Ramos (cell line): ENCODE results near the gene PRR23E.

Experiments used
- in situ Hi-C: fragments of 300-500 bp; cut with MboI; formaldehyde crosslinking; loops from one replicate; pipeline ENCODE4 v1.14.3; 2022; ENCODE audit warnings: low sequenced_read_pairs; ENCODE audit not compliant: unreplicated experiment

PRR23E gene

DNA sequence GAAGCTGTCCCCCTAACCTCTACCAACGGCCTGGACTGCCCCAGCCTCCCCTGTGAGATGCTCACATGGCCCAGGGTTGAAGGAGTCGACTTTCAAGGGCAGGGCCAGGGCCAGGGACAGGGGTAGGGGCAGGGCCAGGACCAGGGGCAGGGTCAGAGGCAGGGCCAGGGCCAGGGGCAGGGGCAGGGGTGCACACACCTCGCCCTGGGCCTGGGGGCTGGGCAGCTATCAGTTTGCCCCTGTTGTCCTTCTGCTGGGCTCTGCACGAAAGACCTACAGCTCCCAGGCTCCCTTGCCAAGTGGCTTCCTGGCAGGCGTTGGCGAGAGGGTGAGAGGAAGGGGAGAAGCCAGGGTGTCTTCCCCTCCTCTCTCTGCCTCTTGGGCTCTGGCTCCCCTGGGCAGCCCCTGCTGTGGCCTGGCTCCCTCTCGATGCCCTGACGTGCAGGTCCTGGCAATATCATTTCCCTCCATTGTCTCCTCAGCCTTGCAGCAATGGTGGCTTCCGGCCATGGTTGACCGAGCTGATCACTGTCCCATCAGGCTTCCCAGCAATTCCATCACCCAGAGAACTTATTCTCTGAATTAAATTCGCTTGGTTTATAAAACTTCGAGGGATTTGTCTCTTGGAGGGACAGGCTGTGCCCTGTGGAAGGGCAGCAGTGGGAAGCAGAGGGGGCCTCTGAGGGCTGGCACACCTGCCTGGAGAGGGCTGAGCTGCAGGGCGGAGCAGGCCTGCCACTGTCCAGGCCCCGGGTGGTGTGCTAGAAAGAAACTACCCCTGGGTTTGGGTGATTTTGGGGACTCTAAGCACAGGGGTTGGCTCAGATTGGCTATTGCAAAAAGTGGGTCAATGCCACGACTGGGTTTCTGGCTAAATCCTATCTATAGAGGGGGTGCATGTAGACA is 13.9 kb downstream of the PRR23E start:
- in situ Hi-C loops: no loop called here

- in situ Hi-C loops: no loop called here
Observed at GRCh38 chr3:127207727-127208482, 15.0 kb downstream of the PRR23E start.

DNA sequence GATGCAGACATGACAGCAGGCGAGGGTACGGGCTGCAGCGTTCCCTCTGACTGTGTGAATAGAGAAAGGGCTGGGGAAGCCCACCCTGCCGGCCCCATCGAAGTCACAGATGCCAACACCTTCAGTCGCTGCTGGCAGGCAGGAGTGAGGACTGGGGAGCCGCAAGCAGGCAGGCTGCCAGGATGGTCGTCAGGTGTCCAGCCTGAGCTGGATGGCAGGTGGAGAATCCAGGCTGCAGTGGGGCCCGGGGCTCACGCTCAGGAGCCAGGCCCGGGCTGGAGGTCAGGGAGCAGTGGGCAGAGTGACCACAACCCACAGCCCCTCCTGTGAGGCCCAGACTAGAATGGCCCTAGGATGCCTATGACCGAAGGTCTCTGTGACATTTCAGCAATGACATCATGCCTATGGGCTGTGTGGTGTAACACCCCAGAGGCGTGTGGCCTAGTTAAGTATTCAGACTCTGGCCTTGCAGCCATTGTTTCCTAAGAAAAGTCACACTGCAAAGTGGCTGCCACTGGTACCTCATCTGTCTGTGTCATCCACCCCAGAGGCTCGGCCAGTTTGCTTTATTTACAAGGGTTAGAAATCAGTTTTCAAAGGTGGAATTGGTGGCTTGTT is 15.7 kb downstream of the PRR23E start:
- in situ Hi-C loops: no loop called here

GRCh38 chr3:127209155-127209839 is 16.4 kb downstream of the PRR23E start:
- in situ Hi-C loops: no loop called here

GRCh38 chr3:127209840-127210653 is 17.1 kb downstream of the PRR23E start:
- in situ Hi-C loops: no loop called here

GRCh38 chr3:127210654-127210943 is 17.7 kb downstream of the PRR23E start:
- in situ Hi-C loops: no loop called here

- in situ Hi-C loops: no loop called here
Observed at GRCh38 chr3:127211118-127212060, 18.5 kb downstream of the PRR23E start.

DNA sequence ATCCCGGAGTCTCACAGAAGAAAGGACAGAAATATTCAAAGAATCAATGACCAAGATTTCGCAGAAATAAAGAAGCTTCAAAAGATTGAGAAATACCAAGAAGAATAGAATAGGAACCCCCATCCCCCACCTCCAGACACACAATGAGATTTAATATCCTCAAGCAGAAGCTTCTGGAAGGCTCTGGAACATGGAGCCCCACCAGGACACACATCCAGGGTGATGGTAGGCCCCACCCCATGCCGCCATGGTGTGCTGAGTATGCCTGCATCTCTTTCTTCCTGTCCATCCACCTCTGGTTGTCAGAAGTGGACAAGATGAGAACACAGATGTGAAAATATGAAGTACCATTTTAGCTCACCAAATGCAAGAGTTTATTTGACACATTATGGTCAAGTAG is 19.3 kb downstream of the PRR23E start:
- in situ Hi-C loops: no loop called here

GRCh38 chr3:127212711-127213110 is 19.8 kb downstream of the PRR23E start:
- in situ Hi-C loops: no loop called here

DNA sequence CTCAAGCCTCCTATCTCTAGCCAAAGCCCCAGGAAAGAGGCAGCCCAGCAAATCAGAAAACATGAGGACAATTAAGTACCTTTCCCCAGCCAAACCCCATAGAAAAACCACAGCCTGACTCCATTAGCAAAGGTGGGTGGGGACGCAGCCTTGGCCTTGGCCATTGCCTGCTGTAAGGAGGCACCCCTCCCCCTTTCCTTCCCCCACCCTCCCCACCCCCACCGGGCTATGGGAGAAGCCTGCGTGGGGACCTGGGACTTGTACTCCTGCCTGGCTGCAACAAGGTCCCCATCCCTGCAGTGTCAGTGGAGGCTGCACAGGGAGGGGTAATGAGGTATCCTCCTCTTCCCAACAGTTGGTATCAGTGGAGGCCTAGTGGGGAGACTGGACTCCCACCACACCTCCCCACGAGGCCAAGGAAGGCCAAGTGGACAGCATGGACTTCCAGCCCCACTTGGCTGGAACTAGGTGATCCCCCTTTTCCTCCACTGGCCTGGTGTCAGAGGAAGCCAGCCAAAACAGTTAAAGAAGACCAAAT is 20.5 kb downstream of the PRR23E start:
- in situ Hi-C loops: no loop called here

DNA sequence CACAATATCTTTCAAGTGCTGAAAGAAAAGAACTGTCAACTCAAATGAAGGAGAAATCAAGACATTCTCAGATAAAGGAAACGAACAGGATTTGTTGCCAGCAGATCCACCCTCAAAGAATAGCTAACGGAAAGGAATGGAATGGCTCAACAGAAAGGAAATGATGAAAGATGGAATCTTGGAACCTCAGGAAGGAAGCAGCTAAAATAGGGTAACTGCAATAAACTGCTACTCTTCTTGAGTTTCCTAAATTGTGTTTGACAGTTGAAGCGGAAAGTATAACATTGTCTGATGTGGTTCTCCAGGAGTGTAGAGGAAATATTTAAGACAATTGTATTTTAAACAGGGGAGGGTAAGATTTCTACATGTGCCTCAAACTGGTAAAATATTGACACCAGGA is 22.0 kb downstream of the PRR23E start:
- in situ Hi-C loops: no loop called here

DNA sequence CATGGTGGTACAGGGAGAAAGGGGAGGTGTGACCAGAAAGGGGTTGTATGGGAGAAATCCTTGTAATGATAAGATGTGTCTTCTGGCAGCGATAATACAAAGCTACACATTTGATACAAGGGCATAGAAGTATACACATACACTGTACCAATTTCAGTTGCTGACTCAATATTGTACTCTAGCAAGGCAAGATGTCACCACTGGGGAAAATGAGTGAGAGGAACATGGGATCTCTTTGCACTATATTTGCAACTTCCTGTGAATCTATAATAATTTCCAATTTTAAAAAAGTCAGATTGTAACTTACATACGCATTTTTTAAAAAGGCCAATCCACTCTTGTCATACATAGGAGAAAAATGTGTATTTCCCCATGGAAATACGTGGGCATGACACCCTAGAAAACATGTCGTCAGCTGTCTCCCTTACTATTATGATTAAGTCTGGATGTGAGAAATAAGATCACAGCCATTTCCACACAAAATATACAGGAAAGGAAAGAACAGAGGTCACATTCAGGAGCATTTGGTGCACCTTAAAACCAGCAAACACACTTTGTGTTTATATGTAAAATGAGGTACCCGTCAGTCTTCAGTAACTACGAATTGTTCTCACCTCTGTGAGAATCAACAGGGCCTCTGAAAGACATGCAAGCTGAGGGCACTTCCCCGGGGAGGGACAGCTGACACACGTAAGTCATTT is 22.9 kb downstream of the PRR23E start:
- in situ Hi-C loops: no loop called here

- in situ Hi-C loops: no loop called here
Observed at GRCh38 chr3:127216415-127217261, 23.7 kb downstream of the PRR23E start.

DNA sequence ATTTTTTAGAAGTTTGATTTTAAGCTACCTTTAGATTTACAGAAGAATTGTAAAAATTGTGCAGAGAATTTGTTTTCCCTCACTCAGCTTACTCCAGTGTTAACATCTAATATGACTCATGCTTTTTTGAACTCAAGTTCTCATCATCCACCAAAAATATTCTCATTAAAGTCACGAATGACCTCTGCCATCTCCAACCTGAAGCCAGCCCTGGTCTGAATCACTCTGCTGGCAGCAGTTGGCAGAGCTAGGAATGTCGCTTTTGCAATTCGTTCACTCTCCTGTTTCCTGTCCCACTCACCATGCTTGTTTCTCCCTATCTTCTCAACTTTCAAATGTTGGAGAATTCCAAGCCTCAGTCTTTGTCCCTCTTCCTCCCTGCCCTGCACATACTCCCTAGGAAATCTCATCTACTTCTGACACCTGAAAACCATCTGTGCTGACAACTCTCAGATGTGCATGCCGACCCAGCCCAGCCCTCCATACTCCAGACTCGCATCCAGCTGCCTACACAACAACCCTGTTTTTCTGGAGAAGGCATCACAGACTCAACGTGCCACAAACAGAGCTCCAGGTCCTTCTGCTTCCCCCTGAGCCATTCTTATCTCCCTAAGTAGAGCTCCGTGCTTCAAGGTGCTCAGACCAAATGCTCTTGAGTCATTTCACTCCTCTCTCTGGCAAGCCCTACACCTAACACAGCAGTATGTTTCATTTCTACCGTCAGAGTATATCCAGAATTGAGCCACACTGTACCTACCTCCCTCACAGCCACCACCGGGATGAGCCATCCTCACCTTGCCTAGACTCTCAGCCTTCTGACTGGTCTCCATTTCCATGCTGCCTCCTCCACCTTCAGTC is 24.9 kb downstream of the PRR23E start:
- in situ Hi-C loops: no loop called here

DNA sequence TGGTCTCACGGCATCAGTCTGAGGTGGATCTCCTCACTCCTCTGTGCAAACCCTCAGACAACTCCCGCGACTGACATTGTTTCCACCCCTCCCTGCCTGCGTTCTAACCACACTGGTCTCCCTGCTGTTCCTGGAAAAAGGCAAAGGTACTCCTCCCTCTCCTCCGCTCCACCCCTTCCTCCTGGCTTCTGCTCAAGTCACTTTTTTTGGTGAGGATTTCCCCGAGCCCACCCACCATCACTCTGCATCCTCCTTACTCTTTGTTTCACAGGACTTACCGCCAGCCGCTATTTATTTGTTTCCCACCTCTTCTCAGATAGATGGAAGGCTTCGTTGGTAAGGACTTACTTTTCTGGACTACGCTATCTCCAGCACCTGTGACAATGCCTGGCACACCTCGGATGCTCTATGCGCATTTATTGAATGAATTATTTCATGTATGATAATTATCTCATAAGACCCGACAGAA is 25.6 kb downstream of the PRR23E start:
- in situ Hi-C loops: no loop called here

- in situ Hi-C loops: no loop called here
Observed at GRCh38 chr3:127220497-127220896, 27.6 kb downstream of the PRR23E start.
